Hippocampal formation (tissue), 2 donors: ENCODE measurements around the gene MRPL39.

Experiments used
- DNase-seq, 2 donors: peaks; one replicate each; lab custom pipeline; 2025; lab: John Stamatoyannopoulos, UW

The MRPL39 gene

GRCh38 chr21:25568246-25568645, 39.0 kb downstream of the MRPL39 start:
- no peak for DNase-seq

DNA sequence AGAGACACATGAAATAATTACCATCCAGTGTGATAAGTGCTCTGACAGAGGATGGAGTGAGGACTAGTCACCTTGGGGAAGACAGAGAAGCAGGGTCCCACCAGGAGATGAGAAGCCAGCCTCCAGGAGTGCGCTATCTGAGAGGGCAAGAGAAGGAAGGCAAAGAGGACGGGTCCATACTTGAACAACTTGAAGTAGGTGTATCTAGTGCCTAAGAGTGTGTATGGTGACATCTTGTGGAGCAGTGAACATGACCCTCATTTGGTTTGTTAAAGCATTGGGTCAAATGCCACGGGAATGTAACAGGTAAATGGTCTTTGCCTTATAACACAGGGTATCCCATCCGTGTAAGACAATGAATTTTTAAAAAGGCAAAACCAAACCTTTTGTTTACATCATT, 39.8 kb downstream of the MRPL39 start:
- DNase-seq = no peak

- DNase-seq = no peak
These were observed 40.6 kb downstream of the MRPL39 start for GRCh38 chr21:25566645-25567044.

- no peak for DNase-seq
These were observed 41.7 kb downstream of the MRPL39 start for GRCh38 chr21:25565272-25566211.

DNA sequence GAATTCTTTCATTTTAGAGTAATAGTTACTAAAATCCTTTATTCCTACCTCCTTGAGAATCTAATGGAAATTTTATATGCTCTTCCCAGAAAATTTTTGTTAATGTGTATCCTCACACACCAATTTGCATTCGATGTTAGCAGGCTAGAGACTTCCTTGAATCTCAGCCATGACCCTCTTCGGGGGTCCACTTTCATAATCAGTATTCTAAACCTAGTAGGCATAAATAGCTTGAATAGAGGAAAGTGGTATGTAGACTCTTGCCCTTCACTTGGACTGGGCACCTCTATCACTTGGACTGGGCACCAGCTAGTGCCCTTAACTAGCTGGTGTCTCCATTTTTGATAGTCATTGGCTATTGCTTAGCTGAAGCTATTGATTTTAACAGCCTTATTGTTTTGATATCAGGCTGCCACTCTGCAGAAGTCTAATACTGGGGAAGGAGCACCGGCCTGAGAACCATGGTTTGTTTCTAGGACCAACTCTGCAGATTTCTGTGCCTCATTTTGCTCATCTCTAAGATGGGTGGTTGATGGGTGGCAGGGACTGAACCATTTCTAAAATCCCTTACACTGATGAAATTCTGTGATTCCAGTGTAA, 42.8 kb downstream of the MRPL39 start:
- no peak for DNase-seq

GRCh38 chr21:25563361-25564116, 43.7 kb downstream of the MRPL39 start:
- no peak for DNase-seq

GRCh38 chr21:25562660-25563059, 44.6 kb downstream of the MRPL39 start:
- no peak for DNase-seq

DNA sequence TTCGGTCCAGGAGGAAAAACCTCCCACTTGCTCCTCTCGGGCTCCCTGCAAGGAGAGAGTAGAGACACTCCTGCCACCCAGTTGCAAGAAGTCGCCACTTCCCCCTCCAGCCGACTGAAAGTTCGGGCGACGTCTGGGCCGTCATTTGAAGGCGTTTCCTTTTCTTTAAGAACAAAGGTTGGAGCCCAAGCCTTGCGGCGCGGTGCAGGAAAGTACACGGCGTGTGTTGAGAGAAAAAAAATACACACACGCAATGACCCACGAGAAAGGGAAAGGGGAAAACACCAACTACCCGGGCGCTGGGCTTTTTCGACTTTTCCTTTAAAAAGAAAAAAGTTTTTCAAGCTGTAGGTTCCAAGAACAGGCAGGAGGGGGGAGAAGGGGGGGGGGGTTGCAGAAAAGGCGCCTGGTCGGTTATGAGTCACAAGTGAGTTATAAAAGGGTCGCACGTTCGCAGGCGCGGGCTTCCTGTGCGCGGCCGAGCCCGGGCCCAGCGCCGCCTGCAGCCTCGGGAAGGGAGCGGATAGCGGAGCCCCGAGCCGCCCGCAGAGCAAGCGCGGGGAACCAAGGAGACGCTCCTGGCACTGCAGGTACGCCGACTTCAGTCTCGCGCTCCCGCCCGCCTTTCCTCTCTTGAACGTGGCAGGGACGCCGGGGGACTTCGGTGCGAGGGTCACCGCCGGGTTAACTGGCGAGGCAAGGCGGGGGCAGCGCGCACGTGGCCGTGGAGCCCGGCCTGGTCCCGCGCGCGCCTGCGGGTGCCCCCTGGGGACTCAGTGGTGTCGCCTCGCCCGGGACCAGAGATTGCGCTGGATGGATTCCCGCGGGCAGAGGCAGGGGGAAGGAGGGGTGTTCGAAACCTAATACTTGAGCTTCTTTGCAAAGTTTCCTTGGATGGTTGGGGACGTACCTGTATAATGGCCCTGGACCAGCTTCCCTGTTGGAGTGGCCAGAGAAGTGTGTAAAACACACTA, 45.3 kb downstream of the MRPL39 start:
- peak in 1 of 2 donors; percentile 4 for DNase-seq

DNA sequence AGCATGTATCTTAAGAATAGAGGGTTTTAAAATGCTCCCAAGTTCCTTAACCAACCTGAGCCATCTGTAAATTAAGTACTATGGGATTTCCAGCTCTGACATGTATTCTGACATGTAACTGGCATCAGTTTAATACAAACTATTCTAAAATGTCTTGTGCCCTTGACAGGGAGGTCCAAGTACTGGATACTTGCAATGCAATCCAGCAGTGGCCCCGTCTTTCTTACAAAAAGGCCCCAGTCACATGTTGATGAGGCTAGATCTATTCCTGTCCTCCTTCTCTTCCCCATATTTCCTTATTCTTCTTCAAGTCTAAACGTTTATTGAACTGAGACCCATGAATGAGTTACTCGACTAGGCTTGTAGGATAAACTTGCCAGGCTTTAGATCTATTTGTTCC, 46.4 kb downstream of the MRPL39 start:
- no peak for DNase-seq

- DNase-seq = no peak
These were observed 47.0 kb downstream of the MRPL39 start for GRCh38 chr21:25560271-25560685.

GRCh38 chr21:25559746-25560145, 47.5 kb downstream of the MRPL39 start:
- DNase-seq = no peak

- DNase-seq = no peak
These were observed 49.2 kb downstream of the MRPL39 start for GRCh38 chr21:25558123-25558522.

- DNase-seq = no peak
These were observed 50.1 kb downstream of the MRPL39 start for GRCh38 chr21:25557180-25557579.

- DNase-seq = no peak
These were observed 51.2 kb downstream of the MRPL39 start for GRCh38 chr21:25556091-25556490.

DNA sequence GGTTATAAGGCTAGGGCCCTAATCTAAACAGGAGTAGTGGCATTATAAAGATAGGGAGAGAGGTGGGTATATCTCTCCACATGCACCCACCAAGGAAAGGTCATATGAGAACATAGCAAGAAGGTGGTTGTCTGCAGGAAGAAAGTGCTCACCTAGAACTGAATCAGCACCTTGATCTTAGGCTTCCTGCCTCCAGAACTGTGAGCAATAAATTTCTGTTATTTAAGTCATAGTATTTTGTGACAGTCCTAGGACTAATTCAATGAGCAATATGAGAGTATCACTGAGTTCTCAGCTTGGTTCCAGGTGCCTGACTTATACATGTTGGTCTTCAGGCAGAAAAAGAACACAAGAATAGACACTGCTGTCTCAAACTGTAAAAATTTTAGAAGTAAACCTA, 51.8 kb downstream of the MRPL39 start:
- DNase-seq = no peak

- DNase-seq = no peak
These were observed 54.4 kb downstream of the MRPL39 start for GRCh38 chr21:25552856-25553255.

DNA sequence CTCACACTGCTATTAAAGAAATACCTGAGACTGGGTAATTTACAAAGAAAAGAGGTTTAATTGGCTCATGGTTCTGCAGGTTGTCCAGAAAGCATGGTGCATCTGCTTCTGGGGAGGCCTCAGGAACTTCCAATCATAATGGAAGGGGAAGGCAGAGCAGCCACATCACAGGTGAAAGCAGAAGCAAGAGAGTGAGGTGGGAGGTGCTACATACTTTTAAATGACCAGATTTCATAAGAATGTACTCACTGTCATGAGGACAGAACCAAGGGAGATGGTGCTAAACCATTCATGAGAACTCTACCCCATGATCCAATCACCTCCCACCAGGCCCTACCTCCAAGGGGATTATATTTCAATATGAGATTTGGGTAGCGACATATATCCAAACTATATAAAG, 55.7 kb downstream of the MRPL39 start:
- no peak for DNase-seq

DNA sequence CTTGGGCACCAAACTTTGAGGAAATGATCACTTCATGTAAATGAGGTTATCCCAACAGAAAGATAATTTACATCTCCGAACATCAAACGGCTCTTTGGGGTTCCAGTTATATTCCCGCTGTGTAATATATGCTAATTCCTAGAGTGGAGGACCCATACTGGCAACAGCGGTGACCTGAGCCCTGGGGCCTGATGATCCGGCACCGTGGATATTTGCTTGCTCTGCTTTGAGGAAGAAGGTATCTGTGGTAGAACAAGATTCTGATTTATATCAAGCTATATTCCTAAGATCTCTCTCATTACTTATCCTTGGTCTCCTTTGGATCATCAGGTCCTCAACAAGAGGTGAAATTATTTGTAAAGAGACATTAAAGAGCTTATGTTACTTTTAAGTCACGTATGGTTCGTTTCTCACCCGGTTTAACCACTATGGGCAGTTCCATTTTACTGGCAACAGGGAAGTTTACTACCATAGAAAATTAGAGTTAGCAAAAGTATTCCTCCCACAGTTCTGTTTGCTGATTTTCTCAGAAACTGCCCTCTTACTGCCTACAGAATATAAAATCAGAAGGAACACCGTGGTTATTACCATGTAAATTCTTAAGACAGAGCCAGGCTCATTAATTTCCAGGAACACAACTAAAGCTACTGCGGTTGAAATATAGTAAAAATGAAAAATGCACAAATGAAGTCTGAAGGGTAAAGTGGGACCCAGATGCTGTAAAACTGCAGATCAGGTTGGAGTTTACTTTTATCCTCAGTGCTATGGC, 56.7 kb downstream of the MRPL39 start:
- no peak for DNase-seq

- no peak for DNase-seq
These were observed 66.2 kb downstream of the MRPL39 start for GRCh38 chr21:25541042-25541441.

GRCh38 chr21:25539606-25540005, 67.7 kb downstream of the MRPL39 start:
- no peak for DNase-seq

- no peak for DNase-seq
These were observed 70.1 kb downstream of the MRPL39 start for GRCh38 chr21:25537174-25537573.
